Measurements from ENCODE around the gene PLEKHG4.

Gene PLEKHG4

DNA sequence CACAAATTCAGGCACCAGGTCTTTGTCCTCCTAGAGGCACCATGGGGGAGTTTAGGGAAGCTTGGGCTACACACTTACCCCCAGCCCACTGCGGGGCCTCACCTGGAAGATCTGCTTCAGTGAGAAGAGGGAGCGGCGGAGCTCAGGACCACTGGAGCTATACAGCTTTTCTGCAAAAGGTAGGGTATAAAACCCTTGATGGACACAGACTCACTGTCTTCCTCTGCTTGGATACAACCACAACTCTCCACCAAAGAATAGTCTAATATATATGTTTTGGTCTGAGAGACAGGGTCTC is 41.1 kb upstream of the PLEKHG4 start:
- Histone ChIP-seq H3K9me3 (ENCODE audit: control insufficient read depth, low read depth, low read length) (no peaks in the 10 kb centered on the region), H3K4me1 (ENCODE audit: control insufficient read depth, low read depth, low read length) (peaks cover 7% of the 10 kb centered on the region), H3K27me3 (ENCODE audit: control insufficient read depth, insufficient read depth, low read length) (no peaks in the 10 kb centered on the region), H3K27ac (ENCODE audit: low read length) (no peak overlapping the region), H3K36me3 (ENCODE audit: control insufficient read depth, low read depth, low read length) (peaks cover 12% of the 10 kb centered on the region), H3K4me3 (ENCODE audit: low read length) (no peak overlapping the region), H3K9ac (ENCODE audit: low read length) (no peak overlapping the region)

DNA sequence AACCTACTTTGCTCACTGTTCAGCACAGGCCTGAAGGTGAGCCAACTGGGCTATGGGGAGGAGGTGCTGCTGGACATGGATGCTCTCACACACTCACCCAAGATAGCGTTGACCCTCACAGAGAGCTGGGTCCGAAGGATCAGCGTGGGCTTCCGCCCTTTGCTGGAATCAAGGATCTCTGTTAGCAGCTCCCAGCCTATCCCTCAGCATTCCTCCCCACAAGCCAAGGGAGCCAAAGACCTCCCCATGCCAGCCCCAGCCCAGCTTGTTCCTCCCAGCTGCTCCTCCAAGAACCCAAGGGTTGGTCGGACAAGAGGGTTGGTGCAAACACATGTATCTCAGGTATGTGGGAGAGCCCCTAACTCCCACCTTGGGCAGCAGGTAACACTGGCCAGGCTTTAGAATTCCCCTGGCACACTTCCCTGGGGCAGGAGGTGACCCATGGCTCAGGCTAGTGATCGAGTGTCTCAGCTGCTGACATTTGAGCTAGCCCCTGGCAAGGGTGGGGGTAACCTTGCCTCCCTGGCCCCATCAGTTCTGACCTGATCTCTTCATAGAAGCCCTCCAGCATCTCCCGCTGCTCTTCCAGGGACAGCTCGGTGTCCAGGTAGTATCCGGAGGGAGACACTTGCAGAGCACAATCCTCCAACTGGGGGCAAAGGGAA is 40.4 kb upstream of the PLEKHG4 start:
- Histone ChIP-seq H3K9me3 (ENCODE audit: control insufficient read depth, low read depth, low read length) (no peaks in the 10 kb centered on the region), H3K36me3 (ENCODE audit: control insufficient read depth, low read depth, low read length) (peaks cover 8% of the 10 kb centered on the region), H3K27me3 (ENCODE audit: control insufficient read depth, insufficient read depth, low read length) (no peaks in the 10 kb centered on the region), H3K27ac (ENCODE audit: low read length) (no peak overlapping the region), H3K4me3 (ENCODE audit: low read length) (no peak overlapping the region), H3K9ac (ENCODE audit: low read length) (no peak overlapping the region), H3K4me1 (ENCODE audit: control insufficient read depth, low read depth, low read length) (peaks cover 7% of the 10 kb centered on the region)

DNA sequence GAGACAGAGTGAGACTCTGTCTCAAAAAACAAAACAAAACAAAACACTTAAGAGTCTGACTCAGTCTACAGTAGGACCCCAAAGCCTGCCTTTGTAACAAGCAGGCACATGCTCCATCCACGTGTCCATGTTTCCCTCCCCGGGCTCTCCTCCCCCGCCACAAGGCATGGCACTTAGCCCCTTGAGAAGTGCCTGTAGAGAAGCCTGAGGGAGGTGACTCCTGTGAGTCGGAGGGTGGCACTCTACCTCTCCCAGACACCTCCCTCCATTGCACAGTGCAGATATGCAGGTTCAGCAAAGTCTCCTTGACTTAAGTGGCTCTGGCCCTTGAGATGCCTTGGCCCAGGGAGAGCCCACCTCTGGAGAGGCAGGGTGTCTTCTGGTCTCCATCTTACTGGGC is 38.8 kb upstream of the PLEKHG4 start:
- Histone ChIP-seq H3K4me1 (ENCODE audit: control insufficient read depth, low read depth, low read length) (peaks cover 13% of the 10 kb centered on the region), H3K9me3 (ENCODE audit: control insufficient read depth, low read depth, low read length) (no peaks in the 10 kb centered on the region), H3K36me3 (ENCODE audit: control insufficient read depth, low read depth, low read length) (peaks cover 8% of the 10 kb centered on the region), H3K27me3 (ENCODE audit: control insufficient read depth, insufficient read depth, low read length) (no peaks in the 10 kb centered on the region), H3K9ac (ENCODE audit: low read length) (no peak overlapping the region), H3K4me3 (ENCODE audit: low read length) (no peak overlapping the region), H3K27ac (ENCODE audit: low read length) (no peak overlapping the region)

DNA sequence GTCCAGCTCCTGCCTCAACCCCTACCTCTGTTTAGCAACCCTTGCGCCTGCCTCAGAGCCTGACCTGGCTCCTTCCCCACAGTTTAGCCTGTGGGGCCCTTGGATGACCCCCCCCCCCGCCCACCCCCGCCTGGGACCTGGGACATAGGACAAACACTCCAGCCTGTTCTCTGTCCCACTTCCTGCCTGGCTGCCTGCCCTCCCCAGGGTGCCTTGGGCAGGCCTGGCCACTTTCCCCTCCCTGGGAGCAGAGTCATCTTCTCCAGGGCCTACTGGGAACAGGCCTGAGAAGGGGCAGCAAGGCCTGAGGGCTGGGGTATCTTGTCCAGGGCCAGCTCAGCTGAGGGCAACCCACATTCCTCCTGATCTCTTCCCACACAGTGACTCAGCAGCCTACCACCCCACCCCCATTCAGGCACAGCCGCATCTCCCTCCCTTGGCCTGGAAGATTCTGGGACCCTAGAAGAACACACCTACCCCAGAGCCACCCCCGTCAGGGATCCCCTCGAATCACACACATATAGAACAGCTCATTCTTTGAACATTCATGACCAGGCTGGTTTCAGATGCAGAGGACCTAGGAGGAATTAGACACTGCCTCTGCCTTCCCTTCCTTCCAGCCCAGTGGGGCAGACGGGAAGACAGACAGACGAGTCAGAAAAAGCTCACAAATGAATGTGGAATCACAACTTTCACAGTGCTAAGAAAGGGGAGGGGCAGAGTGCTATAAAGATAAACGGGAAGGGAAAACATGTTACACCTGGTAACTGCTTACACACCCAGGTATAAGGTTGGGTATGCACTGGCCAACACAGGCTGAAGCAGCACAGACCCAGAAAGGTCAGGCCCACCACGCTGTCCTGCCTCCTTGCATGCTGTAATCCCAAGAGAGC is 38.1 kb upstream of the PLEKHG4 start:
- no peaks in the 10 kb centered on the region for H3K27me3 ChIP-seq (ENCODE audit: control insufficient read depth, insufficient read depth, low read length)
- no peak overlapping the region for H3K27ac ChIP-seq (ENCODE audit: low read length)
- H3K4me3 ChIP-seq (ENCODE audit: low read length) = no peak overlapping the region
- H3K4me1 ChIP-seq (ENCODE audit: control insufficient read depth, low read depth, low read length) = peaks cover 17% of the 10 kb centered on the region
- H3K36me3 ChIP-seq (ENCODE audit: control insufficient read depth, low read depth, low read length) = peaks cover 8% of the 10 kb centered on the region
- no peaks in the 10 kb centered on the region for H3K9me3 ChIP-seq (ENCODE audit: control insufficient read depth, low read depth, low read length)
- peak overlapping the region; percentile 6 for H3K9ac ChIP-seq (ENCODE audit: low read length)

DNA sequence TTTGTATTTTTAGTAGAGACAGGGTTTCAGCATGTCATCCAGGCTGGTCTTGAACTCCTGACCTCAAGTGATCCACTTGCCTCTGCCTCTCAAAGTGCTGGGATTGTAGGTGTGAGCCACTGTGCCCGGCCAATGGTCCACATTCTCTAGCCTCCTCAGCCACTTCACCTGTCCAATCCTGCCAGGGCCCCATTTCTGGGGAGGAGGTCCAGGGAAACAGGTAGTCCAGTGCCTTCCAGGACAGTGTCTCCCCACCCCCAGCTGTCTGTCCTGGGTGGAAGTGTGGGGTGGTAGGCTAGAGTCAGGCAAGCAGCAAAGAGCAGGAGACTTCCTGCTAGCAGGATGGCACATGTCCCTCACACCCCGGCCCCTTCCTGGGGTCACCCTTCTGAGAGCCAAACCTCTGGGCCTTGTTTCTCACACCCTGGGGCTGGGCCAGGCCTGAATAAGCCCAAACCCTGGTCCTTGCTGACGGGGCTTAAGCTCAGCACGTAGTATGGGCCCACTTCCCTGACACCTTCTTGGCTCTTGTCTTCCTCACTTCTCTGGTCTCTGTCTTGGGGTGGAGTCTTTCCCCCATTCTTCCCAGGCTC is 37.1 kb upstream of the PLEKHG4 start:
- H3K27me3 ChIP-seq (ENCODE audit: control insufficient read depth, insufficient read depth, low read length) = no peaks in the 10 kb centered on the region
- H3K27ac ChIP-seq (ENCODE audit: low read length) = no peak overlapping the region
- H3K36me3 ChIP-seq (ENCODE audit: control insufficient read depth, low read depth, low read length) = peaks cover 8% of the 10 kb centered on the region
- H3K9ac ChIP-seq (ENCODE audit: low read length) = no peak overlapping the region
- H3K4me1 ChIP-seq (ENCODE audit: control insufficient read depth, low read depth, low read length) = peaks cover 17% of the 10 kb centered on the region
- H3K4me3 ChIP-seq (ENCODE audit: low read length) = no peak overlapping the region
- no peaks in the 10 kb centered on the region for H3K9me3 ChIP-seq (ENCODE audit: control insufficient read depth, low read depth, low read length)

DNA sequence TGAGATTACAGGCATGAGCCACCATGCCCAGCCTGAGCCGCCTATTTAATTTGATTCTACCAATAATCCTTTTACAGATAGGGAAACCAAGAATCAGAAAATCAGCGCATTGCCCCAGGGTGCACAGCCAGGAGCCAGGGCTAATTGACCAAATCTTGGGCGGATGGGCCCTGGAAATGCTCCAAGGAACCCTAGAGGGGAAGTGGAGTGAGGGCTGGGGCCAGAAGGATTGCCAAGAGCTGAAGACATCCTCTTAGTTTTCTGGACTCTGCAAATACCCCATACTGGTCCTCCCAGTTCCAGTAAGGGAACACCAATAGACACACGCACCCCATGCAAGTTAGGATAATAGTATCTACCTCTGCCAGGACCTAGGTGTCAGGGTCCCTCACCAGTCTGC is 35.9 kb upstream of the PLEKHG4 start:
- H3K9me3 ChIP-seq (ENCODE audit: control insufficient read depth, low read depth, low read length) = no peaks in the 10 kb centered on the region
- H3K27me3 ChIP-seq (ENCODE audit: control insufficient read depth, insufficient read depth, low read length) = peaks cover 7% of the 10 kb centered on the region
- H3K4me1 ChIP-seq (ENCODE audit: control insufficient read depth, low read depth, low read length) = peaks cover 23% of the 10 kb centered on the region
- H3K27ac ChIP-seq (ENCODE audit: low read length) = no peak overlapping the region
- H3K36me3 ChIP-seq (ENCODE audit: control insufficient read depth, low read depth, low read length) = peaks cover 4% of the 10 kb centered on the region
- no peak overlapping the region for H3K9ac ChIP-seq (ENCODE audit: low read length)
- H3K4me3 ChIP-seq (ENCODE audit: low read length) = no peak overlapping the region

DNA sequence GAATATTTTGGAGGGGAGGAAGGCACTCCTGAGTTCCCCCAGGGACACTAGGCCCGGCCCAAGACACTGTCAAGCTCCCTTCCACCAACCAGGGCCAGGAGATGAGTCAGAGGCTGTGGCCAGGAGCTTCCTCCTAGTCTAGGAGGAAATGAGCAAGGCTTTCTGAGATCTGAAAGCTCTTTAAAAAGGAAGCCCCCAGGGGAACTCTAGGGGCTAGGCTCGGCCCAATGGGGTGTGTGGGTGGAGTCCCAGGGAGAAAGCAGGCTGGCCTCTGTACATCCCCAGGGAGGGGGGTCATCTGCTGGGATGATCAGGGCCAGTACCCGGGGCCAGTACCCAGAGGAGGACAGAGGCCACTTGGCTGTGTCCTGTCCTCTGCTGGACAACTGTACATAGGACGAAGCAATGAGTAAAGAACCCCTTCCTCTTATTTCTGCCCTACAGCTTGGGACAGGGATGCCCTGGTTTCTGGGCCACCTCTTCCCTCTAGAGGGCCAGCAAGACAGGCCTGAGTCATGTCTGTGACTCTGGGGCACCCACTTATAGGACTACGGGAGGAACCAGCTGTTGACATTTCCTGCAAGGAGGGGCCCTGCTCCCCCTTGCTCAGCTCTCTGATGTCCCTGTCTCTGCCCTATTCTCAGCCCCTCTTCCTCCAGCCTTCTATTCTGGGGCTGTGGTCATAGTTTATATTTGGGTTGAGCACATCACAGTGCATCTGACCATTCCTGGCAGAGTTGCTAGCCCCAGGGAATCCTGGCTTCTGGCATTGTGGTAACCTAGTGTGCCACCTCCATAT is 34.7 kb upstream of the PLEKHG4 start:
- H3K9me3 ChIP-seq (ENCODE audit: control insufficient read depth, low read depth, low read length) = no peaks in the 10 kb centered on the region
- H3K4me1 ChIP-seq (ENCODE audit: control insufficient read depth, low read depth, low read length) = peaks cover 27% of the 10 kb centered on the region
- peaks cover 15% of the 10 kb centered on the region for H3K27me3 ChIP-seq (ENCODE audit: control insufficient read depth, insufficient read depth, low read length)
- H3K27ac ChIP-seq (ENCODE audit: low read length) = no peak overlapping the region
- peak overlapping the region; percentile 7 for H3K9ac ChIP-seq (ENCODE audit: low read length)
- no peaks in the 10 kb centered on the region for H3K36me3 ChIP-seq (ENCODE audit: control insufficient read depth, low read depth, low read length)
- no peak overlapping the region for H3K4me3 ChIP-seq (ENCODE audit: low read length)

DNA sequence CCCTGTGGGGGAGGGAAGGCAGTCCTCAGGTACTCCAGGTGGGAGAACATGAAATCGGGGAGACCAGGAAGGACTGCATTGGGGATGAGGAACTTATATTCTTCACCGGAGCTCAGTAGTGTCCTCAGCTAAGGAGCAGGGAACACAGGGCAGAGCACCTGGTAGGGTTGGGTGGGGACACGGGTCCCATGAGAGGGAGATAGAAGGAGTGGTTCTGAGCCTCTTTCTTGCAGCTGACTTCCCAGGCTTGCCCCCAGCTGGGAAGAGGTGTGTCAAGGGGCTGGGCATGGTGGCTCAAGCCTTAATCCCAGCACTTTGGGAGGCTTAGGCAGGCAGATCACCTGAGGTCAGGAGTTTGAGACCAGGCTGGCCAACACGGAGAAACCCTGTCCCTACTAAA is 34.1 kb upstream of the PLEKHG4 start:
- Histone ChIP-seq H3K9ac (ENCODE audit: low read length) (peak overlapping the region; percentile 62), H3K9me3 (ENCODE audit: control insufficient read depth, low read depth, low read length) (no peaks in the 10 kb centered on the region), H3K4me3 (ENCODE audit: low read length) (peak overlapping the region; percentile 76), H3K27ac (ENCODE audit: low read length) (no peak overlapping the region), H3K27me3 (ENCODE audit: control insufficient read depth, insufficient read depth, low read length) (peaks cover 21% of the 10 kb centered on the region), H3K36me3 (ENCODE audit: control insufficient read depth, low read depth, low read length) (no peaks in the 10 kb centered on the region), H3K4me1 (ENCODE audit: control insufficient read depth, low read depth, low read length) (peaks cover 31% of the 10 kb centered on the region)

DNA sequence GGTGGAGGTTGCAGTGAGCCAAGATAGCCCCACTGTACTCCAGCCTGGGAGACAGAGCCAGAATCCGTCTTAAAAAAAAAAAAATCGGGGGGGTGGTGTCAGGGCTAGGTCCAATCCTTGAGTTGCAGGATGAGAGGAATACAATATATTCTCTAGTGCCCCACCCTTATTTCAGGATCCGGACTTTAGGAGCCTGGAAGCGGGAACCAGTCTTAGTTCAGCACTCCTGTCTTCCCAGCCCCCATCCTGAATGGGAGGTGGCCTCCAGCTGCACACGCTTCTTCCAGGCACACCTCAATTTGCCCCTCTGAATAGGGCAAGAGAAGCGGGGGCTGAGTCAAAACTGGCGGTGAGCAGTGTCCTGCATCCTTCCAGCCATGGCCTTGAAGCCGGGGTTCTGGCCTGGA is 33.7 kb upstream of the PLEKHG4 start:
- no peaks in the 10 kb centered on the region for H3K36me3 ChIP-seq (ENCODE audit: control insufficient read depth, low read depth, low read length)
- peaks cover 31% of the 10 kb centered on the region for H3K4me1 ChIP-seq (ENCODE audit: control insufficient read depth, low read depth, low read length)
- H3K27ac ChIP-seq (ENCODE audit: low read length) = peak overlapping the region; percentile 28
- peak overlapping the region; percentile 76 for H3K4me3 ChIP-seq (ENCODE audit: low read length)
- peak overlapping the region; percentile 62 for H3K9ac ChIP-seq (ENCODE audit: low read length)
- H3K27me3 ChIP-seq (ENCODE audit: control insufficient read depth, insufficient read depth, low read length) = peaks cover 26% of the 10 kb centered on the region
- H3K9me3 ChIP-seq (ENCODE audit: control insufficient read depth, low read depth, low read length) = no peaks in the 10 kb centered on the region

DNA sequence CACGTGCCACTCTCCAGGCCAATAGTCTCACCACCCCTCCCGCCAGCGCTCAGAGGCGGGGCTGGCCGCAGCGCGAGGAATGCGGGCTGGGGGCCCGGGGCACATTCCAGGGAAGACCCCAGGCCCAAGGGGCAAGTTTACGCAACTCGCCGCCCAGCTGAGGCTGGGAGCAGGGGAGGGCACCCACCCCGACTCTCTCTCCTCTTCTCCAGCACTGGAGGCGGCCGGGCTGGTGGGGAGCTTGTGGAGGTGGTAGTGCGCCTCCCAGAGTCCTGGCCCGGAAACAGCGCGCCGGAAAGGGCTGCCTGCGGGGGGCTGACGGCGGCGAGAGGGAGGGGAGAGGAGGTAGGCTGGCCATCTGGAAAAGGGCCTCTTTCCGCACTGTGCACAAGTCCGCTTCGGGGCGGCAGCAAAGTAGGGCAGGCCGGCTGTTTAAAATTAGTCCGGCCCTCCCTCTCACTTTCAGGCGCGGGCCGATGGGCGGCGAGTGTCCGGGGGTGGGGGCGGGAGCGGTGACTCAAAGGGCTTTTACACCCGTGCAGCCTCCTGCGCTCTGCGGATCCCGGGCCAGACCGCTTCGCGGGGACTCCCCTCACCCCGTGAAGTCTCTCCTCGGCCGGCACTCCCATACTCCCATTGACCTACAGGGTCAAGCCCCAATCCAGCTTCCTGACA is 33.1 kb upstream of the PLEKHG4 start:
- no peaks in the 10 kb centered on the region for H3K9me3 ChIP-seq (ENCODE audit: control insufficient read depth, low read depth, low read length)
- no peaks in the 10 kb centered on the region for H3K36me3 ChIP-seq (ENCODE audit: control insufficient read depth, low read depth, low read length)
- peak overlapping the region; percentile 76 for H3K4me3 ChIP-seq (ENCODE audit: low read length)
- peak overlapping the region; percentile 28 for H3K27ac ChIP-seq (ENCODE audit: low read length)
- peak overlapping the region; percentile 62 for H3K9ac ChIP-seq (ENCODE audit: low read length)
- H3K27me3 ChIP-seq (ENCODE audit: control insufficient read depth, insufficient read depth, low read length) = peaks cover 30% of the 10 kb centered on the region
- peaks cover 30% of the 10 kb centered on the region for H3K4me1 ChIP-seq (ENCODE audit: control insufficient read depth, low read depth, low read length)

DNA sequence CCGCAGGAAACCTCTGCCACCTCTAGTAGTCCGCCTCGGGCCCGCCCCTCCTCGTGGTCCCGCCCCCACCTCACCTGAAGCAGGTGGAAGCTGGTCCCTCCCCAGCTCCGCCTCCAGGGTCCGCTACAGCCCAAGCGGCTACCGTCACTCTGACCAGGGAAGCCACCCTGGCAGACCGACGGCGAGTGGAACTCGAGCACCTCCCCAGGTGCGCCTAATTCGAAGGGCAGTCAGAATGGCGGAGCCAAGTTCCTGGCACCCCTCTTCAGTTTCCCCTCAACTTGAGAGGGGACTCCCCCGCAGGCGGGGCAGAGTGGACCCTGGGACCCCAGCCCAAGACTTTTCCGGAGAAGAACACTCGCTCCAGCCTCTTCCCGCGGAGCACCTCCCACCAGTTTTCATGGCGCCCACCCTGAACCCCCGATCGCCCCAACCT is 32.6 kb upstream of the PLEKHG4 start:
- no peaks in the 10 kb centered on the region for H3K9me3 ChIP-seq (ENCODE audit: control insufficient read depth, low read depth, low read length)
- no peak overlapping the region for H3K27ac ChIP-seq (ENCODE audit: low read length)
- H3K27me3 ChIP-seq (ENCODE audit: control insufficient read depth, insufficient read depth, low read length) = peaks cover 30% of the 10 kb centered on the region
- no peaks in the 10 kb centered on the region for H3K36me3 ChIP-seq (ENCODE audit: control insufficient read depth, low read depth, low read length)
- peak overlapping the region; percentile 62 for H3K9ac ChIP-seq (ENCODE audit: low read length)
- peak overlapping the region; percentile 76 for H3K4me3 ChIP-seq (ENCODE audit: low read length)
- H3K4me1 ChIP-seq (ENCODE audit: control insufficient read depth, low read depth, low read length) = peaks cover 24% of the 10 kb centered on the region

Measured in iPS-18a (cell line).